Measurements from ENCODE around the gene MADD.
A peak's percentile ranks its signal among the peaks of the same experiment; 100 is the strongest.

DNA sequence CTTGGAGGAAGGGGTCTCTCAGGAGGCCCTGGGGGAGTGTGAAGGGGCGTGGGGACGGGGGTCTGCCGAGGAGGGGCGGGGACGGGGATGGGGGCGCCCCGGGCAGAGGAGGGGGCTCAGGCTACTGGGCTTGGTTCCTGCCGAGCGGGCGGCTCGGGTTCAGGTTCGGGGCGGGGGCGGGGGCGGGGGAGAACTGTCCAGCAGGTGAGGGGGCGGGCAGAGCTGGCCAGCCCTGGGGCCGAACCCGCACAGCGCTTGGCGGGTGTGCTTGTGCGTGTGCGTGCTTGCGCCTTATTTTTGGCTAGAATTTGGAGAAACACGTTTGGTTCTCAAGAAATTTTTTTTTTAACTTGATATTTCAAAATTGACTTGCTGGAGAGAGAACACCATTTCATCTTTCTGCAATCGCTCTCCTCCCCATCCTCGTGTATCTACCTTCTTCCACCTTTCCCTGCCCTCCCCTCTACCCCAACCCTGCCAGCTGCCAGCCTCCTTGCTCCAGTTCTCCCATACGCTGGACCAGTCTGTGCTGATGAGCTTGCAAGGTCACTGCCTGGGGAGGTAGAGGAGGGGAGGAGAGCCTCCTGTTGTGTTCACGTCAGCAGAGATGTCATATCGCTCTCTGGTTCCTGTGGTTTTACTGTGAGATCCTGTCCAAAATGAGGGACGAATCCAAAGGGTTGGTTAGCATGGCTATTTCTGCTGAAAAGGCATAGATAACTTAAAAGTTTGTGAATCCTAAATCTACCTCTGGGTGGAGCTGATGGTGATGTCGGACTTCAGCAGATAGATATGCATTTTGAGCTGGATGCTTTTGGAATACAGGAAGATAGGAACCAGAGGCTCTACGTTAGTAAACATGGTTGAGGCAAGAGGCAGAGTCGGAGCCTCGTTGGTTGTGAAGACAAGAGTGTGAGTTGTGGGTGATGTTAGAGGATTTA lies 668 bp downstream of the MADD start:
- TF ChIP-seq, protein P1, sequence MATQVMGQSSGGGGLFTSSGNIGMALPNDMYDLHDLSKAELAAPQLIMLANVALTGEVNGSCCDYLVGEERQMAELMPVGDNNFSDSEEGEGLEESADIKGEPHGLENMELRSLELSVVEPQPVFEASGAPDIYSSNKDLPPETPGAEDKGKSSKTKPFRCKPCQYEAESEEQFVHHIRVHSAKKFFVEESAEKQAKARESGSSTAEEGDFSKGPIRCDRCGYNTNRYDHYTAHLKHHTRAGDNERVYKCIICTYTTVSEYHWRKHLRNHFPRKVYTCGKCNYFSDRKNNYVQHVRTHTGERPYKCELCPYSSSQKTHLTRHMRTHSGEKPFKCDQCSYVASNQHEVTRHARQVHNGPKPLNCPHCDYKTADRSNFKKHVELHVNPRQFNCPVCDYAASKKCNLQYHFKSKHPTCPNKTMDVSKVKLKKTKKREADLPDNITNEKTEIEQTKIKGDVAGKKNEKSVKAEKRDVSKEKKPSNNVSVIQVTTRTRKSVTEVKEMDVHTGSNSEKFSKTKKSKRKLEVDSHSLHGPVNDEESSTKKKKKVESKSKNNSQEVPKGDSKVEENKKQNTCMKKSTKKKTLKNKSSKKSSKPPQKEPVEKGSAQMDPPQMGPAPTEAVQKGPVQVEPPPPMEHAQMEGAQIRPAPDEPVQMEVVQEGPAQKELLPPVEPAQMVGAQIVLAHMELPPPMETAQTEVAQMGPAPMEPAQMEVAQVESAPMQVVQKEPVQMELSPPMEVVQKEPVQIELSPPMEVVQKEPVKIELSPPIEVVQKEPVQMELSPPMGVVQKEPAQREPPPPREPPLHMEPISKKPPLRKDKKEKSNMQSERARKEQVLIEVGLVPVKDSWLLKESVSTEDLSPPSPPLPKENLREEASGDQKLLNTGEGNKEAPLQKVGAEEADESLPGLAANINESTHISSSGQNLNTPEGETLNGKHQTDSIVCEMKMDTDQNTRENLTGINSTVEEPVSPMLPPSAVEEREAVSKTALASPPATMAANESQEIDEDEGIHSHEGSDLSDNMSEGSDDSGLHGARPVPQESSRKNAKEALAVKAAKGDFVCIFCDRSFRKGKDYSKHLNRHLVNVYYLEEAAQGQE (IDR thresholded peaks at IDR 0.05; ENCODE audit: borderline replicate concordance), result no peak
- no peak for TF ChIP-seq TAF1 (IDR thresholded peaks at IDR 0.05; ENCODE audit: low read depth)
- TF ChIP-seq, protein P2, sequence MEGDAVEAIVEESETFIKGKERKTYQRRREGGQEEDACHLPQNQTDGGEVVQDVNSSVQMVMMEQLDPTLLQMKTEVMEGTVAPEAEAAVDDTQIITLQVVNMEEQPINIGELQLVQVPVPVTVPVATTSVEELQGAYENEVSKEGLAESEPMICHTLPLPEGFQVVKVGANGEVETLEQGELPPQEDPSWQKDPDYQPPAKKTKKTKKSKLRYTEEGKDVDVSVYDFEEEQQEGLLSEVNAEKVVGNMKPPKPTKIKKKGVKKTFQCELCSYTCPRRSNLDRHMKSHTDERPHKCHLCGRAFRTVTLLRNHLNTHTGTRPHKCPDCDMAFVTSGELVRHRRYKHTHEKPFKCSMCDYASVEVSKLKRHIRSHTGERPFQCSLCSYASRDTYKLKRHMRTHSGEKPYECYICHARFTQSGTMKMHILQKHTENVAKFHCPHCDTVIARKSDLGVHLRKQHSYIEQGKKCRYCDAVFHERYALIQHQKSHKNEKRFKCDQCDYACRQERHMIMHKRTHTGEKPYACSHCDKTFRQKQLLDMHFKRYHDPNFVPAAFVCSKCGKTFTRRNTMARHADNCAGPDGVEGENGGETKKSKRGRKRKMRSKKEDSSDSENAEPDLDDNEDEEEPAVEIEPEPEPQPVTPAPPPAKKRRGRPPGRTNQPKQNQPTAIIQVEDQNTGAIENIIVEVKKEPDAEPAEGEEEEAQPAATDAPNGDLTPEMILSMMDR (IDR thresholded peaks at IDR 0.05; ENCODE audit: poor library complexity, severe bottlenecking), result peak; percentile 42
- peak; percentile 41 for TF ChIP-seq SMC3 (conservative IDR thresholded peaks at IDR 0.05; ENCODE audit: poor library complexity)
